Measurements from ENCODE around the gene PTPN1. TPM values are rescaled to one million over a fixed set of nuclear protein-coding genes. Genes with fewer than 3 reads are reported as not detected.

Gene PTPN1
- total and polyA plus RNA-seq, 2 donors (not counting 3 experiments of a cell fraction or from before 2014, with no cell fraction given), result 41.1 to 64.3 TPM

DNA sequence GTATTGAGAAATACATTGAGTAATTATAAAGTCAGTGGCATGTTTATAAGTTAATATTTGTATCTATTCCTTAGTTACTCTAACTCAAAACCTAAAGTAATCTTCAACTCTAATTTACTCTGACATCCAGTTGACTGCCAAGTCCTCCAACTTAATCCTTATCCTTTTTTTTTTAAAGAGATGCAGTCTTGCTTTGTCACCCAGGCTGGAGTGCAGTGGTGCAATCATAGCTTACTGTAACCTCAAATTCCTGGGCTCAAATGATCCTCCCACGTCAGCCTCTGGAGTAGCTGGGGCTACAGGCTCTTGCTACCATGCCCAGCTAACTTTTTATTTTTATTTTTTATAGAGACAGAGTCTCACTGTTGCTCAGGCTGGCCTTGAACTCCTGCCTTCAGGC, 24.4 kb downstream of the PTPN1 start:
- H3K79me2 ChIP-seq (ENCODE audit: control insufficient read depth, insufficient read depth, low read length), result peaks cover 95% of the 10 kb centered on the region
- ChIA-PET CTCF (interaction anchor here (2.0 kb wide), 1 partner anchor 21 kb away, joined by 10 read pairs; no protein-coding TSS in a partner anchor), POLR2A (no interaction called here)
- no peak for FAIRE-seq
- intact Hi-C loops (cut with micrococcal nuclease) (no loop called here), dilution Hi-C loops (cut with MboI; ENCODE audit: extremely low pct_ligation_motif_present, low sequenced_read_pairs) (no loop called here)
- no peak overlapping the region for H3K27ac ChIP-seq (ENCODE audit: insufficient read depth, low read depth, low read length)
- no peak for DNase-seq (ENCODE audit: low read depth, low spot score)
- TF ChIP-seq FOS (IDR thresholded peaks at IDR 0.05; ENCODE audit: borderline replicate concordance, insufficient read depth, low read length) (no peak), JUN (IDR thresholded peaks at IDR 0.05; ENCODE audit: borderline replicate concordance, insufficient read depth, insufficient read length, low read depth) (no peak), GATA2 (IDR thresholded peaks at IDR 0.05; ENCODE audit: insufficient read depth, insufficient read length, low read depth, low read length) (no peak), POLR2AphosphoS5 (IDR thresholded peaks at IDR 0.05; ENCODE audit: insufficient read depth, low read depth, low read length) (no peak), POLR2A (IDR thresholded peaks at IDR 0.05; ENCODE audit: low read depth, low read length) (no peak), EZH2 (IDR thresholded peaks at IDR 0.05; ENCODE audit: borderline replicate concordance, low read depth, low read length, severe bottlenecking) (no peak), MYC (IDR thresholded peaks at IDR 0.05; ENCODE audit: low read depth, low read length) (no peak)
- TF ChIP-seq, protein P1, sequence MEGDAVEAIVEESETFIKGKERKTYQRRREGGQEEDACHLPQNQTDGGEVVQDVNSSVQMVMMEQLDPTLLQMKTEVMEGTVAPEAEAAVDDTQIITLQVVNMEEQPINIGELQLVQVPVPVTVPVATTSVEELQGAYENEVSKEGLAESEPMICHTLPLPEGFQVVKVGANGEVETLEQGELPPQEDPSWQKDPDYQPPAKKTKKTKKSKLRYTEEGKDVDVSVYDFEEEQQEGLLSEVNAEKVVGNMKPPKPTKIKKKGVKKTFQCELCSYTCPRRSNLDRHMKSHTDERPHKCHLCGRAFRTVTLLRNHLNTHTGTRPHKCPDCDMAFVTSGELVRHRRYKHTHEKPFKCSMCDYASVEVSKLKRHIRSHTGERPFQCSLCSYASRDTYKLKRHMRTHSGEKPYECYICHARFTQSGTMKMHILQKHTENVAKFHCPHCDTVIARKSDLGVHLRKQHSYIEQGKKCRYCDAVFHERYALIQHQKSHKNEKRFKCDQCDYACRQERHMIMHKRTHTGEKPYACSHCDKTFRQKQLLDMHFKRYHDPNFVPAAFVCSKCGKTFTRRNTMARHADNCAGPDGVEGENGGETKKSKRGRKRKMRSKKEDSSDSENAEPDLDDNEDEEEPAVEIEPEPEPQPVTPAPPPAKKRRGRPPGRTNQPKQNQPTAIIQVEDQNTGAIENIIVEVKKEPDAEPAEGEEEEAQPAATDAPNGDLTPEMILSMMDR (IDR thresholded peaks at IDR 0.05; ENCODE audit: extremely low read depth in 1 of 2, insufficient read depth in 1 of 2, low read depth in 1 of 2, low read length in 2 of 2), result no peak
- TF ChIP-seq, protein P2, sequence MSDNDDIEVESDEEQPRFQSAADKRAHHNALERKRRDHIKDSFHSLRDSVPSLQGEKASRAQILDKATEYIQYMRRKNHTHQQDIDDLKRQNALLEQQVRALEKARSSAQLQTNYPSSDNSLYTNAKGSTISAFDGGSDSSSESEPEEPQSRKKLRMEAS (IDR thresholded peaks at IDR 0.05; ENCODE audit: insufficient read depth, insufficient read length), result no peak
- H3K4me1 ChIP-seq (ENCODE audit: control insufficient read depth, extremely low read depth, insufficient read depth, low read length), result peaks cover 14% of the 10 kb centered on the region
- no peak overlapping the region for H3K4me2 ChIP-seq (ENCODE audit: insufficient read depth, low read length)
- H3K4me3 ChIP-seq (replicated peaks in 1 of 3; ENCODE audit: insufficient read depth in 1 of 3, low read depth in 1 of 3, low read length in 3 of 3), result no peak overlapping the region
- H4K20me1 ChIP-seq (replicated peaks; ENCODE audit: control insufficient read depth, extremely low read depth, insufficient read depth, low read length), result no peaks in the 10 kb centered on the region
- H3K9me1 ChIP-seq (replicated peaks; ENCODE audit: control insufficient read depth, extremely low read depth, insufficient read depth, low read length), result no peaks in the 10 kb centered on the region
- no peaks in the 10 kb centered on the region for H3K9me3 ChIP-seq (replicated peaks; ENCODE audit: control insufficient read depth, insufficient read depth, low read length)
- no peak overlapping the region for H3K9ac ChIP-seq (replicated peaks; ENCODE audit: extremely low read depth, insufficient read depth, low read length)
- BruUV-seq (replicated peaks), result no TSS peak
- H2AFZ ChIP-seq (ENCODE audit: low read depth, low read length), result no peak overlapping the region
- H3K27me3 ChIP-seq (ENCODE audit: control insufficient read depth in 2 of 2, insufficient read depth in 2 of 2, low read length in 2 of 2), result no peaks in the 10 kb centered on the region
- no peaks in the 10 kb centered on the region for H3K36me3 ChIP-seq (ENCODE audit: control insufficient read depth in 2 of 2, extremely low read depth in 1 of 2, insufficient read depth in 2 of 2, low read length in 2 of 2)

Data from endothelial cell of umbilical vein (primary cell).